ENCODE data around the gene COL12A1. TPM values are rescaled to one million over a fixed set of nuclear protein-coding genes. Genes with fewer than 3 reads are reported as not detected.
A peak's percentile ranks its signal among the peaks of the same experiment; 100 is the strongest.

The COL12A1 gene
- total and polyA plus RNA-seq, 2 of the 13 experiments (the other 11 are each of a cell fraction or from before 2014, with no cell fraction given): 0.02 TPM; not detected in 1

DNA sequence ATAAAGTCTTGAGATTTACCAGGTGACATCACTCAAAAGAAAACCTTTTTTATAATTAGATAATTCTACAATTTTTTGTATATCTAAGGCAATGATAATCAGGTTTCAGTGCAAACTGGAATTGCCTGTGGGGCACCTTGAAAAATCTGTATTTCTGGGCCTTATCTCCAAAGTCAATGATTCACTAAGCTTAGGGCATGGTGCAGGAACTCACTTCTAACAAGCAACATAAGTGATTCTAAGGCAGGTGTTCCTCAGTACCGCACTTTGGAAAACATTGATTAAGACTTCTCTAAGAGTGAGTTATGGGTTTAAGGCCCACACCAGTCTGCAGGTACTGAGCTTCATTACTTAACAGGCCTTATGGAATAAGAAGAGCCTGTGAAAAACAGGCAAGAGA lies 115.3 kb downstream of the COL12A1 start:
- ChIA-PET POLR2A (no interaction called here), CTCF (ENCODE audit: low intra/inter-chr PET ratio, low total read pairs) (no interaction called here)
- Histone ChIP-seq H4K20me1 (ENCODE audit: insufficient read depth, low read length) (no peaks in the 10 kb centered on the region), H3K36me3 (replicated peaks in 1 of 2; ENCODE audit: control insufficient read depth in 1 of 2, insufficient read depth in 2 of 2, low read length in 2 of 2) (no peaks in the 10 kb centered on the region), H2AFZ (ENCODE audit: low read length) (no peak overlapping the region), H3K4me2 (ENCODE audit: low read depth, low read length) (no peak overlapping the region), H3K9ac (ENCODE audit: insufficient read depth, low read depth, low read length) (no peak overlapping the region), H3K27ac (ENCODE audit: extremely low read length, insufficient read depth, low read length) (no peak overlapping the region), H3K9me3 (ENCODE audit: low read length) (no peaks in the 10 kb centered on the region), H3K79me2 (ENCODE audit: insufficient read depth, low read length) (no peaks in the 10 kb centered on the region), H3K27me3 (ENCODE audit: control insufficient read depth in 1 of 2, insufficient read depth in 2 of 2, low read length in 2 of 2) (no peaks in the 10 kb centered on the region), H3K4me3 (replicated peaks in 1 of 3; ENCODE audit: insufficient read depth in 1 of 3, low read depth in 2 of 3, low read length in 3 of 3) (no peak overlapping the region), H3K4me1 (ENCODE audit: insufficient read depth, low read length) (0 out of 2 replicates have a peak, but pooled peaks cover under 1% of the 10 kb centered on the region)
- ATAC-seq (0 out of 3 replicates have a peak, but pooled peaks have one; percentile 40), DNase-seq (ENCODE audit: low spot score) (no peak), FAIRE-seq (no peak)
- intact Hi-C loops (cut with micrococcal nuclease; ENCODE audit: unreplicated experiment): no loop called here
- BruUV-seq (replicated peaks): no TSS peak
- in situ Hi-C loops (cut with HindIII; ENCODE audit: extremely low pct_ligation_motif_present, low pct_unique_long_range_greater_than_20kb): no loop called here
- WGBS (ENCODE audit: low lambda C conversion rate): 0% methylated on average over 1 of the region's 1 CpG
- no peak for TF ChIP-seq SP1 (IDR thresholded peaks at IDR 0.05)
- no peak for TF ChIP-seq SP1 (CRISPR knock-in tag; IDR thresholded peaks at IDR 0.05)
- TF ChIP-seq, protein P1, sequence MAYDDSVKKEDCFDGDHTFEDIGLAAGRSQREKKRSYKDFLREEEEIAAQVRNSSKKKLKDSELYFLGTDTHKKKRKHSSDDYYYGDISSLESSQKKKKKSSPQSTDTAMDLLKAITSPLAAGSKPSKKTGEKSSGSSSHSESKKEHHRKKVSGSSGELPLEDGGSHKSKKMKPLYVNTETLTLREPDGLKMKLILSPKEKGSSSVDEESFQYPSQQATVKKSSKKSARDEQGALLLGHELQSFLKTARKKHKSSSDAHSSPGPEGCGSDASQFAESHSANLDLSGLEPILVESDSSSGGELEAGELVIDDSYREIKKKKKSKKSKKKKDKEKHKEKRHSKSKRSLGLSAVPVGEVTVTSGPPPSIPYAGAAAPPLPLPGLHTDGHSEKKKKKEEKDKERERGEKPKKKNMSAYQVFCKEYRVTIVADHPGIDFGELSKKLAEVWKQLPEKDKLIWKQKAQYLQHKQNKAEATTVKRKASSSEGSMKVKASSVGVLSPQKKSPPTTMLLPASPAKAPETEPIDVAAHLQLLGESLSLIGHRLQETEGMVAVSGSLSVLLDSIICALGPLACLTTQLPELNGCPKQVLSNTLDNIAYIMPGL (CRISPR knock-in tag; IDR thresholded peaks at IDR 0.05; ENCODE audit: borderline replicate concordance in 1 of 2, low read depth in 1 of 2): no peak
- TF ChIP-seq NFIC (IDR thresholded peaks at IDR 0.05; ENCODE audit: low read length): no peak

DNA sequence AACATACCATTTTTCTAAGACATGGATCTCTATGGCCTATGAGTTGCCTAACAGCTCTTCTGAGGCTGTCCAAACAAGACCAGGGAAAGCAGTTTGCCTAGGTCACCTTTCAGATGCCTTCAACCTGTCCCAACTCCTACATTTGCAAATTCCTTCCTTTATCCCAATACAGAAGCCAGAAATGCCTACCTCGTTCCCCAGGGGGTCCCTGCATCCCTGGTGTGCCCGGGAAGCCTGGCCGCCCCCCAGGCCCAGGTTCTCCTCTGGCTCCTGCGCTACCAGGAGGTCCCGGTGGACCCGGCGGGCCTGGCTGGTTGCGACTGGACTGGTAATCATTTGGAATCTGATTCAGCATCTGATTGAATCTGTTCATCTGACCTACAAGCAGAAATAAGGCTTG lies 115.9 kb downstream of the COL12A1 start:
- in situ Hi-C loops (cut with HindIII; ENCODE audit: extremely low pct_ligation_motif_present, low pct_unique_long_range_greater_than_20kb) (no loop called here), intact Hi-C loops (cut with micrococcal nuclease; ENCODE audit: unreplicated experiment) (no loop called here)
- Histone ChIP-seq H3K79me2 (ENCODE audit: insufficient read depth, low read length) (no peaks in the 10 kb centered on the region), H2AFZ (ENCODE audit: low read length) (no peak overlapping the region), H3K27ac (ENCODE audit: extremely low read length, insufficient read depth, low read length) (no peak overlapping the region), H3K4me3 (replicated peaks in 1 of 3; ENCODE audit: insufficient read depth in 1 of 3, low read depth in 2 of 3, low read length in 3 of 3) (no peak overlapping the region), H4K20me1 (ENCODE audit: insufficient read depth, low read length) (no peaks in the 10 kb centered on the region), H3K4me2 (ENCODE audit: low read depth, low read length) (no peak overlapping the region), H3K4me1 (ENCODE audit: insufficient read depth, low read length) (peaks cover 7% of the 10 kb centered on the region; the same call in 1 of the 2 replicates), H3K36me3 (replicated peaks in 1 of 2; ENCODE audit: control insufficient read depth in 1 of 2, insufficient read depth in 2 of 2, low read length in 2 of 2) (no peaks in the 10 kb centered on the region), H3K9me3 (ENCODE audit: low read length) (no peaks in the 10 kb centered on the region), H3K27me3 (ENCODE audit: control insufficient read depth in 1 of 2, insufficient read depth in 2 of 2, low read length in 2 of 2) (peaks cover under 1 to 2% of the 10 kb centered on the region in 2 experiments; a peak in 3 of 5 replicates), H3K9ac (ENCODE audit: insufficient read depth, low read depth, low read length) (no peak overlapping the region)
- ChIA-PET CTCF (ENCODE audit: low intra/inter-chr PET ratio, low total read pairs) (no interaction called here), POLR2A (no interaction called here)
- BruUV-seq (replicated peaks): no TSS peak
- ATAC-seq (no peak), DNase-seq (ENCODE audit: low spot score) (no peak), FAIRE-seq (no peak)
- WGBS (ENCODE audit: low lambda C conversion rate): 60% methylated on average over 8 of the region's 8 CpGs
- TF ChIP-seq HMGA1 (CRISPR knock-in tag; conservative IDR thresholded peaks at IDR 0.05) (no peak), RFX1 (IDR thresholded peaks at IDR 0.05) (no peak), ZBTB33 (CRISPR knock-in tag; IDR thresholded peaks at IDR 0.05) (no peak), ZNF264 (CRISPR knock-in tag; IDR thresholded peaks at IDR 0.05) (no peak), JUN (CRISPR knock-in tag; IDR thresholded peaks at IDR 0.05) (no peak), RFX5 (IDR thresholded peaks at IDR 0.05; ENCODE audit: low read depth, low read length) (no peak), RARA (CRISPR knock-in tag; IDR thresholded peaks at IDR 0.05) (no peak), ZNF567 (CRISPR knock-in tag; IDR thresholded peaks at IDR 0.05; ENCODE audit: borderline replicate concordance) (no peak), ZNF253 (CRISPR knock-in tag; IDR thresholded peaks at IDR 0.05; ENCODE audit: borderline replicate concordance) (no peak), ZNF576 (CRISPR knock-in tag; IDR thresholded peaks at IDR 0.05) (no peak), ZIK1 (CRISPR knock-in tag; IDR thresholded peaks at IDR 0.05; ENCODE audit: borderline replicate concordance, low read depth) (no peak)
- TF ChIP-seq, protein P2, sequence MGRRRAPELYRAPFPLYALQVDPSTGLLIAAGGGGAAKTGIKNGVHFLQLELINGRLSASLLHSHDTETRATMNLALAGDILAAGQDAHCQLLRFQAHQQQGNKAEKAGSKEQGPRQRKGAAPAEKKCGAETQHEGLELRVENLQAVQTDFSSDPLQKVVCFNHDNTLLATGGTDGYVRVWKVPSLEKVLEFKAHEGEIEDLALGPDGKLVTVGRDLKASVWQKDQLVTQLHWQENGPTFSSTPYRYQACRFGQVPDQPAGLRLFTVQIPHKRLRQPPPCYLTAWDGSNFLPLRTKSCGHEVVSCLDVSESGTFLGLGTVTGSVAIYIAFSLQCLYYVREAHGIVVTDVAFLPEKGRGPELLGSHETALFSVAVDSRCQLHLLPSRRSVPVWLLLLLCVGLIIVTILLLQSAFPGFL (CRISPR knock-in tag; IDR thresholded peaks at IDR 0.05): no peak
